Neural cell (in vitro differentiated cells): ENCODE measurements around the gene HPS4. TPM values are rescaled to one million over a fixed set of nuclear protein-coding genes. Genes with fewer than 3 reads are reported as not detected.

Experiments
- H2AFZ ChIP-seq: fragments of 200-600, 300-800 bp; sonication (generic), shearing (Covaris generic); 2 replicates; pipeline ENCODE4 v1.6.0; 2014; ENCODE audit warnings: low read depth, mild to moderate bottlenecking, antibody characterized with exemption, low read length, moderate library complexity
- H3F3A ChIP-seq: fragments of 200-600 bp; shearing (Covaris generic); 2 replicates; pipeline ENCODE4 v1.6.1; 2016; ENCODE audit warnings: mild to moderate bottlenecking, moderate library complexity, mixed read lengths, antibody characterized with exemption, low read length; ENCODE audit not compliant: insufficient read depth, poor library complexity, severe bottlenecking
- H3K27ac ChIP-seq: fragments of 200-600, 300-800 bp; sonication (generic), shearing (Covaris generic); 2 replicates; pipeline ENCODE4 v1.5.1; 2014; ENCODE audit warnings: mild to moderate bottlenecking, low read length, moderate library complexity
- H3K27me3 ChIP-seq: fragments of 300-800, 200-600 bp; sonication (generic), shearing (Covaris generic); 2 replicates; pipeline ENCODE4 v1.6.0; 2014; ENCODE audit warnings: mild to moderate bottlenecking, low read depth, low read length, moderate library complexity; ENCODE audit not compliant: insufficient read depth
- H3K36me3 ChIP-seq: fragments of 300-800, 200-600 bp; sonication (generic), shearing (Covaris generic); 2 replicates; pipeline ENCODE4 v1.5.1; 2014; ENCODE audit warnings: mild to moderate bottlenecking, antibody characterized with exemption, low read length, moderate library complexity; ENCODE audit not compliant: insufficient read depth
- H3K4me2 ChIP-seq: fragments of 300-800, 200-600 bp; sonication (generic), shearing (Covaris generic); 2 replicates; pipeline ENCODE4 v1.6.0; 2014; ENCODE audit warnings: mild to moderate bottlenecking, low read length
- H3K4me3 ChIP-seq: fragments of 300-800, 200-600 bp; sonication (generic), shearing (Covaris generic); 2 replicates; pipeline ENCODE4 v1.5.1; 2014; ENCODE audit warnings: mild to moderate bottlenecking, low read length, moderate library complexity
- H3K79me2 ChIP-seq: fragments of 200-600 bp; shearing (Covaris generic); replicated peaks from 2 replicates; pipeline ENCODE4 v1.6.0; 2014; ENCODE audit warnings: mild to moderate bottlenecking, low read length, moderate library complexity; ENCODE audit not compliant: insufficient read depth
- H3K9ac ChIP-seq: fragments of 300-800, 200-600 bp; sonication (generic), shearing (Covaris generic); 2 replicates; pipeline ENCODE4 v1.6.1; 2016; ENCODE audit warnings: mild to moderate bottlenecking, low read length, mixed read lengths
- H3K9me2 ChIP-seq: fragments of 200-600 bp; shearing (Covaris generic); 2 replicates; pipeline ENCODE4 v1.6.1; 2016; ENCODE audit warnings: mild to moderate bottlenecking, low read length, mixed read lengths; ENCODE audit not compliant: insufficient read depth
- H3K9me3 ChIP-seq: fragments of 200-600, 300-800 bp; sonication (generic), shearing (Covaris generic); 2 replicates; pipeline ENCODE4 v1.6.1; 2016; ENCODE audit warnings: mild to moderate bottlenecking, mixed run types, low read length, moderate library complexity, mixed read lengths
- H4K20me1 ChIP-seq: fragments of 200-600 bp; shearing (Covaris generic); 2 replicates; pipeline ENCODE4 v1.6.1; 2016; ENCODE audit warnings: mild to moderate bottlenecking, mixed run types; ENCODE audit not compliant: insufficient read depth
- CTCF ChIP-seq: fragments of 450-650 bp; IDR thresholded peaks from 2 replicates; pipeline ENCODE4 v1.5.1; 2014; ENCODE audit warnings: antibody characterized with exemption, mild to moderate bottlenecking, moderate library complexity; ENCODE audit not compliant: poor library complexity, severe bottlenecking
- EP300 ChIP-seq: fragments of 450-650 bp; conservative IDR thresholded peaks from 2 replicates; pipeline ENCODE4 v1.6.1; 2014; ENCODE audit warnings: antibody characterized with exemption, mild to moderate bottlenecking, moderate library complexity; ENCODE audit not compliant: poor library complexity, severe bottlenecking
- EZH2 ChIP-seq: fragments of 200-600, 300-800 bp; shearing (Covaris generic), sonication (generic); IDR thresholded peaks from 2 replicates; pipeline ENCODE4 v1.6.1; 2014; ENCODE audit warnings: antibody characterized with exemption, low read length, borderline replicate concordance, mild to moderate bottlenecking; ENCODE audit not compliant: insufficient read depth, poor library complexity, severe bottlenecking
- MXI1 ChIP-seq: fragments of 450-650 bp; conservative IDR thresholded peaks from 2 replicates; pipeline ENCODE4 v1.6.1; 2014; ENCODE audit warnings: antibody characterized with exemption, mild to moderate bottlenecking; ENCODE audit not compliant: poor library complexity, severe bottlenecking
- POLR2AphosphoS5 ChIP-seq: IDR thresholded peaks from 2 replicates; pipeline ENCODE4 v1.6.1; 2012
- RAD21 ChIP-seq: fragments of 450-650 bp; conservative IDR thresholded peaks from 2 replicates; pipeline ENCODE4 v1.6.1; 2014; ENCODE audit warnings: antibody characterized with exemption, mild to moderate bottlenecking, moderate library complexity
- REST ChIP-seq: IDR thresholded peaks from 2 replicates; pipeline ENCODE4 v1.6.1; 2012; ENCODE audit warnings: borderline replicate concordance
- SMC3 ChIP-seq: fragments of 450-650 bp; conservative IDR thresholded peaks from 2 replicates; pipeline ENCODE4 v1.6.1; 2014; ENCODE audit warnings: antibody characterized with exemption, mild to moderate bottlenecking, moderate library complexity; ENCODE audit not compliant: poor library complexity
- TAF1 ChIP-seq: IDR thresholded peaks from 2 replicates; pipeline ENCODE4 v1.6.1; 2012; ENCODE audit warnings: low read depth
- polyA plus RNA-seq: library from polyadenylated mRNA; depleted of rRNA; stranded (reverse); fragments of >200 nt; gene quantifications from 2 replicates; pipeline ENCODE4 v1.2.3, GENCODE V29; 2014

HPS4 gene
- polyA plus RNA-seq, 1 donor from 2014 or later: 54.1 TPM

DNA sequence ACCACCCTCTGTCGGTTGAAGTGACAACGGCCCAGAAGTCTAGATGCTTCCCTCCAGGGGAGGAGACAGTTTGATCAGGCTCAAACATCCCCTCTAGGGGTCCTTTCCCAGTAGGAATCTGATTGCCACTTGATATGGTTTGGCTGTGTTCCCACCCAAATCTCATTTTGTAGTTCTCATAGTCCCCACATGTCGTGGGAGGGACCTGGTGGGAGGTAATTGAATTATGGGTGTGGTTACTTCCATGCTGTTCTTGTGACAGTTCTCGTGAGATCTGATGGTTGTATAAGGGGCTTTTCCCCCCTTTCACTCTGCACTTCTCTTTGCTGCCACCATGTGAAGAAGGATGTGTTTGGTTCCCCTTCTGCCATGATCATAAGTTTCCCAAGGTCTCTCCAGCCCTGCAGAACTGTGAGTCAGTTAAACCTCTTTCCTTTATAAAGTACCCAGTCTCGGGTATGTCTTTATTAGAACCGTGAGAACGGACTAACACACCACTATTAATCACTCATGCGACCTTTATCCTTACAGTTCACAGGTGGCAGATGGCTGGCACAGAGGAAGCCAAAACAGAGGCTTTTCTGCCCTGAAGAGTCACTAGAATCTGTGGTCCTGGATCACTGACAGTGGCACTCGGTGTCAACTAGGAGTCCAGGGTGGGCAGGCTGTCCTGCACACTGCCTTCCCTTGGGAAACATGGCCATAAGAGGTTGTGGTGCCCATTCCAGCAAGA is 33.0 kb downstream of the HPS4 start:
- TF ChIP-seq EP300: no peak

GRCh38 chr22:26448941-26449340 is 34.6 kb downstream of the HPS4 start:
- Histone ChIP-seq H3K79me2 (no peaks in the 10 kb centered on the region), H3K27me3 (no peaks in the 10 kb centered on the region), H4K20me1 (no peaks in the 10 kb centered on the region), H3K27ac (no peak overlapping the region), H3K4me3 (no peak overlapping the region), H3K9me2 (no peaks in the 10 kb centered on the region), H3K9me3 (no peaks in the 10 kb centered on the region), H3K9ac (no peak overlapping the region), H2AFZ (no peak overlapping the region), H3K4me2 (no peak overlapping the region), H3F3A (no peaks in the 10 kb centered on the region), H3K36me3 (no peaks in the 10 kb centered on the region)
- no peak for TF ChIP-seq CTCF
- TF ChIP-seq POLR2AphosphoS5: no peak
- TF ChIP-seq RAD21: no peak

More for the DNA sequence above, 33.0 kb downstream of the HPS4 start:
- no peaks in the 10 kb centered on the region for H3K9me2 ChIP-seq
- H3K4me3 ChIP-seq: no peak overlapping the region
- H3K9me3 ChIP-seq: no peaks in the 10 kb centered on the region
- no peak overlapping the region for H3K27ac ChIP-seq
- H2AFZ ChIP-seq: no peak overlapping the region
- H3K9ac ChIP-seq: no peak overlapping the region
- no peaks in the 10 kb centered on the region for H3K36me3 ChIP-seq
- H3K27me3 ChIP-seq: no peaks in the 10 kb centered on the region
- no peaks in the 10 kb centered on the region for H4K20me1 ChIP-seq
- H3K79me2 ChIP-seq: no peaks in the 10 kb centered on the region
- H3K4me2 ChIP-seq: no peak overlapping the region
- H3F3A ChIP-seq: no peaks in the 10 kb centered on the region

- Histone ChIP-seq H3K9ac (no peak overlapping the region), H3K9me2 (no peaks in the 10 kb centered on the region)
- TF ChIP-seq TAF1: no peak
- TF ChIP-seq RAD21: no peak
- no peak for TF ChIP-seq REST
- TF ChIP-seq EZH2: no peak
- TF ChIP-seq SMC3: no peak
- TF ChIP-seq CTCF: no peak
- no peak for TF ChIP-seq EP300
- TF ChIP-seq MXI1: no peak
- no peak for TF ChIP-seq POLR2AphosphoS5
These were observed 35.2 kb downstream of the HPS4 start for GRCh38 chr22:26448334-26448733.

More at GRCh38 chr22:26448334-26448733, 35.2 kb downstream of the HPS4 start:
- Histone ChIP-seq H3K4me3 (no peak overlapping the region), H3K79me2 (no peaks in the 10 kb centered on the region), H3F3A (no peaks in the 10 kb centered on the region), H2AFZ (no peak overlapping the region), H3K4me2 (no peak overlapping the region), H3K36me3 (no peaks in the 10 kb centered on the region), H3K9me3 (no peaks in the 10 kb centered on the region), H3K27ac (no peak overlapping the region), H4K20me1 (no peaks in the 10 kb centered on the region), H3K27me3 (no peaks in the 10 kb centered on the region)
